ENCODE data around the gene ERH. TPM values are rescaled to one million over a fixed set of nuclear protein-coding genes. Genes with fewer than 3 reads are reported as not detected.

Gene ERH
- polyA plus RNA-seq, 1 experiment: 164 TPM

DNA sequence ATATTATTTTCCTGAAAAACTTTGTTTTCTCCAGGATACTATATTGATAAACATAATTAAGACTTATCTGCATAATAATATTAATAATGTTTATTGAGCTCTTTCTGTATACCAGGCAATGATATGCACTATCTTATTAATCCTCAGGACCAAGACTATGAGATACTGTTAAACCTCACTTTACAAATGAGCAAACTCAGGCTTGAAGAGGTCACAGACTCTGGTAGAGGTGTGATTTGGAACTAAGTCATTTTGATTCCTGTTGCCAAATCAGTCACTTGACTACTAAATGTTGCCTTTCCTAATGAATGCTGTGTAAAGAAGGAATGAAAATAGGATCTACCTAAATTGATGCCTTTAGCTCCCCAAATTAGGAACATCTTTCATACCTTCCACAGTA is 7.7 kb upstream of the ERH start:
- Histone ChIP-seq H3K4me3 (ENCODE audit: low read depth, low read length) (no peak overlapping the region), H3K9me3 (ENCODE audit: control insufficient read depth, insufficient read depth, low read length) (no peaks in the 10 kb centered on the region), H3K27me3 (ENCODE audit: control insufficient read depth, insufficient read depth, low read length) (no peaks in the 10 kb centered on the region), H3K27ac (ENCODE audit: low read depth, low read length) (no peak overlapping the region)
- ChIA-PET CTCF (interaction anchor here (1.4 kb wide), 1 partner anchor 55 kb away, joined by 3 read pairs; no protein-coding TSS in a partner anchor), POLR2A (interaction anchor here (0.6 kb wide), 1 partner anchor 102 kb away, joined by 3 read pairs; no protein-coding TSS in a partner anchor)
- TF ChIP-seq, protein P1, sequence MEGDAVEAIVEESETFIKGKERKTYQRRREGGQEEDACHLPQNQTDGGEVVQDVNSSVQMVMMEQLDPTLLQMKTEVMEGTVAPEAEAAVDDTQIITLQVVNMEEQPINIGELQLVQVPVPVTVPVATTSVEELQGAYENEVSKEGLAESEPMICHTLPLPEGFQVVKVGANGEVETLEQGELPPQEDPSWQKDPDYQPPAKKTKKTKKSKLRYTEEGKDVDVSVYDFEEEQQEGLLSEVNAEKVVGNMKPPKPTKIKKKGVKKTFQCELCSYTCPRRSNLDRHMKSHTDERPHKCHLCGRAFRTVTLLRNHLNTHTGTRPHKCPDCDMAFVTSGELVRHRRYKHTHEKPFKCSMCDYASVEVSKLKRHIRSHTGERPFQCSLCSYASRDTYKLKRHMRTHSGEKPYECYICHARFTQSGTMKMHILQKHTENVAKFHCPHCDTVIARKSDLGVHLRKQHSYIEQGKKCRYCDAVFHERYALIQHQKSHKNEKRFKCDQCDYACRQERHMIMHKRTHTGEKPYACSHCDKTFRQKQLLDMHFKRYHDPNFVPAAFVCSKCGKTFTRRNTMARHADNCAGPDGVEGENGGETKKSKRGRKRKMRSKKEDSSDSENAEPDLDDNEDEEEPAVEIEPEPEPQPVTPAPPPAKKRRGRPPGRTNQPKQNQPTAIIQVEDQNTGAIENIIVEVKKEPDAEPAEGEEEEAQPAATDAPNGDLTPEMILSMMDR (IDR thresholded peaks at IDR 0.05; ENCODE audit: low read depth, low read length): no peak
- no peak for DNase-seq (ENCODE audit: low read depth, low spot score)

- ChIA-PET CTCF (interaction anchor here (0.8 kb wide), 1 partner anchor 275 kb away, joined by 3 read pairs; no protein-coding TSS in a partner anchor), POLR2A (no interaction called here)
- Histone ChIP-seq H3K27ac (ENCODE audit: low read depth, low read length) (no peak overlapping the region), H3K4me3 (ENCODE audit: low read depth, low read length) (no peak overlapping the region), H3K9me3 (ENCODE audit: control insufficient read depth, insufficient read depth, low read length) (peaks cover under 1% of the 10 kb centered on the region; the same call in 1 of the 2 replicates), H3K27me3 (ENCODE audit: control insufficient read depth, insufficient read depth, low read length) (no peaks in the 10 kb centered on the region)
- TF ChIP-seq, protein P1 (IDR thresholded peaks at IDR 0.05; ENCODE audit: low read depth, low read length): no peak
- DNase-seq (ENCODE audit: low read depth, low spot score): no peak
Measured at GRCh38 chr14:69404883-69405282, 6.8 kb upstream of the ERH start.

DNA sequence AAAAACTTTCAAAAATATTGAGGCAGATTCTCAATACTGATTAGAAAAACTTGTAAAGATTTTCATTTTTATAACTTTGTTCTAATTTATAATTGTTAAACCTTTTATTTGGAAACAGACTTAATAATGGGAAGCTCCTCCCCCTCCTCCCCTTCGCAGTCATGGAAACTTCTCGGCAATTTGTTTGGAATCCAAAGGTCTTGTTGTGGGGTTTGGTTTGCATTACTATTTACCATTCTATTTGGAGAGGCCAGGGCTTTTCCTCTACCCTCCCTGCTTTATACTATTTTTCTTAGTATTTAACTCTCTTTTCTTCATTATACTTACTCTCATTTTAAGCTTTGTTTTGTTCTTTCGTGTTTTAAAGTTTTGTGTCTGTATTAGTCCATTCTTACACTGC is 6.4 kb upstream of the ERH start:
- no peaks in the 10 kb centered on the region for H3K27me3 ChIP-seq (ENCODE audit: control insufficient read depth, insufficient read depth, low read length)
- CTCF ChIA-PET: interaction anchor here (0.8 kb wide), 1 partner anchor 275 kb away, joined by 3 read pairs; no protein-coding TSS in a partner anchor
- H3K27ac ChIP-seq (ENCODE audit: low read depth, low read length): no peak overlapping the region
- DNase-seq (ENCODE audit: low read depth, low spot score): no peak
- TF ChIP-seq, protein P1 (IDR thresholded peaks at IDR 0.05; ENCODE audit: low read depth, low read length): no peak
- POLR2A ChIA-PET: no interaction called here
- H3K4me3 ChIP-seq (ENCODE audit: low read depth, low read length): no peak overlapping the region
- H3K9me3 ChIP-seq (ENCODE audit: control insufficient read depth, insufficient read depth, low read length): peaks cover 3% of the 10 kb centered on the region; the same call in 1 of the 2 replicates

DNA sequence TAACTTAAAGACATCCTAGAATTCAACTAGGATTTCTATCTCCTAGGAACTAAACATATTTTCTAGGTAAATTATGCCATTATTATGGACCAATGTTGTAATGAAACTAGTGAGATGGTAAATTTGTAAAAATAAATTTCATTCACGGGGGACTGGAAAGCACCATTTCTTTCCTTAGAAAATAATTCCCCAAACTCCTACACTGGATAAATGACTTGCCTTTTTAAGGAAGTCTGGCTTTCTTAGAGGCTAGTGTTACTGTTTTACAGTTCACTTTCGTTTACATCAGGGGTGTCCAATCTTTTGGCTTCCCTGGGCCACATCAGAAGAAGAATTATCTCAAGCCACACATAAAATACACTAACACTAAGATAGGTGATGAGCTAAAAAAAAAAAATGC is 3.7 kb upstream of the ERH start:
- TF ChIP-seq, protein P1 (IDR thresholded peaks at IDR 0.05; ENCODE audit: low read depth, low read length): no peak
- Histone ChIP-seq H3K27ac (ENCODE audit: low read depth, low read length) (no peak overlapping the region), H3K27me3 (ENCODE audit: control insufficient read depth, insufficient read depth, low read length) (no peaks in the 10 kb centered on the region), H3K4me3 (ENCODE audit: low read depth, low read length) (no peak overlapping the region; the same call in 1 of the 2 replicates), H3K9me3 (ENCODE audit: control insufficient read depth, insufficient read depth, low read length) (peaks cover 3% of the 10 kb centered on the region)
- POLR2A ChIA-PET: no interaction called here
- CTCF ChIA-PET: interaction anchor here (0.6 to 1.4 kb wide), 3 partner anchors 59 to 160 kb away, joined by 3 to 5 read pairs (median 3); no protein-coding TSS in a partner anchor
- no peak for DNase-seq (ENCODE audit: low read depth, low spot score)

- ChIA-PET CTCF (no interaction called here), POLR2A (no interaction called here)
- H3K9me3 ChIP-seq (ENCODE audit: control insufficient read depth, insufficient read depth, low read length): peaks cover 3% of the 10 kb centered on the region
- no peak overlapping the region for H3K27ac ChIP-seq (ENCODE audit: low read depth, low read length)
- no peak for DNase-seq (ENCODE audit: low read depth, low spot score)
- no peaks in the 10 kb centered on the region for H3K27me3 ChIP-seq (ENCODE audit: control insufficient read depth, insufficient read depth, low read length)
- TF ChIP-seq, protein P1 (IDR thresholded peaks at IDR 0.05; ENCODE audit: low read depth, low read length): no peak
- peak overlapping the region; percentile 94 for H3K4me3 ChIP-seq (ENCODE audit: low read depth, low read length)
Measured at GRCh38 chr14:69400154-69400553, 2.1 kb upstream of the ERH start.

Measured in AG04450 (cell line).